ENCODE measurements around the gene ELL. TPM values are rescaled to one million over a fixed set of nuclear protein-coding genes. Genes with fewer than 3 reads are reported as not detected.

ELL gene
- total and polyA plus RNA-seq, 9 of the 15 experiments (the other 6 are each of a cell fraction or from before 2014, with no cell fraction given), result 0.24 to 22.5 (median 4.1) TPM

- TF ChIP-seq ARID3B (CRISPR knock-in tag; IDR thresholded peaks at IDR 0.05; ENCODE audit: borderline replicate concordance) (no peak), NFIC (IDR thresholded peaks at IDR 0.05) (peak; percentile 21), ZNF589 (CRISPR knock-in tag; IDR thresholded peaks at IDR 0.05; ENCODE audit: low read depth) (0 out of 2 replicates have a peak, but pooled peaks have one; percentile 46), YBX1 (IDR thresholded peaks at IDR 0.05) (no peak), ZNF830 (CRISPR knock-in tag; IDR thresholded peaks at IDR 0.05) (no peak), E2F6 (IDR thresholded peaks at IDR 0.05; ENCODE audit: borderline replicate concordance in 1 of 2, extremely low read depth in 1 of 2, insufficient read depth in 1 of 2, insufficient read length in 1 of 2, low read depth in 1 of 2, low read length in 1 of 2, poor library complexity in 1 of 2, severe bottlenecking in 1 of 2) (peak in 1 of 2 experiments; percentile 44), DEAF1 (CRISPR knock-in tag; IDR thresholded peaks at IDR 0.05) (no peak), MEIS2 (IDR thresholded peaks at IDR 0.05; ENCODE audit: partially characterized antibody) (peak; percentile 88), MBD2 (IDR thresholded peaks at IDR 0.05; ENCODE audit: borderline replicate concordance, low read depth) (peak; percentile 6; the same call in 1 of the 2 replicates), ZNF436 (CRISPR knock-in tag; IDR thresholded peaks at IDR 0.05) (no peak), HDAC1 (IDR thresholded peaks at IDR 0.05) (peak in 1 of 2 experiments; percentile 82; a peak in 2 of 4 replicates), LEF1 (IDR thresholded peaks at IDR 0.05) (no peak), GATAD2B (IDR thresholded peaks at IDR 0.05; ENCODE audit: borderline replicate concordance) (peak; percentile 12; the same call in 1 of the 2 replicates), FOS (IDR thresholded peaks at IDR 0.05; ENCODE audit: extremely low read depth, insufficient read length) (no peak), ERF (CRISPR knock-in tag; IDR thresholded peaks at IDR 0.05) (0 out of 2 replicates have a peak, but pooled peaks have one; percentile 28), RBBP5 (IDR thresholded peaks at IDR 0.05; ENCODE audit: borderline replicate concordance, insufficient read depth, low read length, poor library complexity, severe bottlenecking) (peak; percentile 39), CREM (IDR thresholded peaks at IDR 0.05; ENCODE audit: low read depth) (peak; percentile 13; the same call in 1 of the 2 replicates), ZNF311 (CRISPR knock-in tag; IDR thresholded peaks at IDR 0.05) (0 out of 2 replicates have a peak, but pooled peaks have one; percentile 6), FIP1L1 (IDR thresholded peaks at IDR 0.05; ENCODE audit: low read depth, low read length, poor library complexity, severe bottlenecking) (peak; percentile 59), MYNN (IDR thresholded peaks at IDR 0.05) (peak; percentile 73; the same call in 1 of the 2 replicates), MYNN (CRISPR knock-in tag; IDR thresholded peaks at IDR 0.05) (no peak), PKNOX1 (IDR thresholded peaks at IDR 0.05) (peak; percentile 83), TARDBP (IDR thresholded peaks at IDR 0.05) (0 out of 2 replicates have a peak, but pooled peaks have one; percentile 11), ELK3 (CRISPR knock-in tag; IDR thresholded peaks at IDR 0.05) (no peak)
Measured at GRCh38 chr19:18418029-18418482, 103.8 kb downstream of the ELL start (continued).
